Endothelial cell (in vitro differentiated cells): Measurements from ENCODE around the gene FITM2. TPM values are rescaled to one million over a fixed set of nuclear protein-coding genes. Genes with fewer than 3 reads are reported as not detected.

ENCODE experiments used
- DNase-seq: peaks from one replicate; pipeline ENCODE4 v3.0.0; 2021; ENCODE audit warnings: low spot score
- H3K27ac Mint-ChIP-seq: one replicate; pipeline ENCODE4 v1.8.0; 2021; ENCODE audit warnings: mixed read lengths, inconsistent platforms; ENCODE audit not compliant: unreplicated experiment
- H3K27me3 Mint-ChIP-seq: one replicate; pipeline ENCODE4 v1.8.0; 2021; ENCODE audit warnings: mild to moderate bottlenecking, moderate library complexity, mixed read lengths, inconsistent platforms; ENCODE audit not compliant: unreplicated experiment
- H3K36me3 Mint-ChIP-seq: one replicate; pipeline ENCODE4 v1.8.0; 2021; ENCODE audit warnings: mild to moderate bottlenecking, low read depth, mixed read lengths, inconsistent platforms; ENCODE audit not compliant: unreplicated experiment
- H3K4me1 Mint-ChIP-seq: one replicate; pipeline ENCODE4 v1.8.0; 2021; ENCODE audit warnings: mild to moderate bottlenecking, mixed read lengths, inconsistent platforms; ENCODE audit not compliant: unreplicated experiment
- H3K4me3 Mint-ChIP-seq: one replicate; pipeline ENCODE4 v1.8.0; 2021; ENCODE audit warnings: mild to moderate bottlenecking, mixed read lengths, inconsistent platforms; ENCODE audit not compliant: unreplicated experiment
- H3K9me3 Mint-ChIP-seq: one replicate; pipeline ENCODE4 v1.8.0; 2021; ENCODE audit warnings: mixed read lengths, inconsistent platforms; ENCODE audit not compliant: unreplicated experiment
- total RNA-seq: library from RNA; stranded (reverse); fragmentation: NEBNext Ultra II Directional; extraction: Animal tissue kit (Norgen Biotek cat#: 25700); gene quantifications from one replicate; pipeline ENCODE4 v1.2.1, GENCODE V29; 2021; ENCODE audit not compliant: unreplicated experiment
- TF ChIP-seq, protein P1 (sequence below): fragments of 200-600 bp; sonication (generic); IDR thresholded peaks from one replicate; pipeline ENCODE4 v1.5.0; 2021; ENCODE audit warnings: antibody characterized with exemption; ENCODE audit not compliant: unreplicated experiment

The FITM2 gene
- total RNA-seq, 1 donor from 2014 or later: 2.8 TPM

DNA sequence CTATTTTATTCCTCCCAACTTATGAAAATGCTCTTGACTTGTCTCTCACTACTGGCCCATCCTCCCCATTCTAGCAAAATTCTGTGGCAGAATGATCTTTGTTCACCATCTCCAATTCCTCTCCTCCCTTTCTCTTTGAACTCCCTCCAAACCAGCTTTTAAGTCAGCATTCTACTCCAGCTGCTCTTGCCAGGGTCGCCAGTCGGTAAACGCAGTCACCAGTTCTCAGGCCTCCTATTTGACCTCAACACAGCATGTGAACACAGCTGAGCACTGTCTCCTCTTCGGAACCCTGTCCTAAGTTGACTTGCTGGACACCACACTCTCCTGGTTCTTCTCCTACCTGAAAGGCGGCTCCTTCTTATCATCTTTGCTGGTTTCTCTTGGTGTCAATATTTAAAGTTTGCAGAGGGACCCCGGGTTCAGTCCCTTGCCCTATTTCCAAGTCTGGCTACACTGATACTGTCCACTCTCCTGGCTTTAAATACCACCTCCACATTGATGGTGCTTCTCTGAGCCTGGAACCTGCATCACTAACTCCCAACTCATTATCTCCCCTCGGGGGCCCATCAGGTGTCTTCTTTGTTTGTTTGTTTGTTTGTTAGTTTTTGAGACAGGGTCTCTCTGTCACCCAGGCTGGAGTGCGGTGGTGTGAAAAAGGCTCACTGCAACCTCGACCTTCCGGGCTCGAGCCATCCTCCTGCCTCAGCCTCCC is 36.5 kb downstream of the FITM2 start:
- H3K4me1 Mint-ChIP-seq: no peaks in the 10 kb centered on the region
- no peaks in the 10 kb centered on the region for H3K9me3 Mint-ChIP-seq
- H3K36me3 Mint-ChIP-seq: no peaks in the 10 kb centered on the region
- H3K27me3 Mint-ChIP-seq: peaks cover 2% of the 10 kb centered on the region
- no peak overlapping the region for H3K4me3 Mint-ChIP-seq
- DNase-seq: no peak
- H3K27ac Mint-ChIP-seq: no peak overlapping the region
- TF ChIP-seq, protein P1, sequence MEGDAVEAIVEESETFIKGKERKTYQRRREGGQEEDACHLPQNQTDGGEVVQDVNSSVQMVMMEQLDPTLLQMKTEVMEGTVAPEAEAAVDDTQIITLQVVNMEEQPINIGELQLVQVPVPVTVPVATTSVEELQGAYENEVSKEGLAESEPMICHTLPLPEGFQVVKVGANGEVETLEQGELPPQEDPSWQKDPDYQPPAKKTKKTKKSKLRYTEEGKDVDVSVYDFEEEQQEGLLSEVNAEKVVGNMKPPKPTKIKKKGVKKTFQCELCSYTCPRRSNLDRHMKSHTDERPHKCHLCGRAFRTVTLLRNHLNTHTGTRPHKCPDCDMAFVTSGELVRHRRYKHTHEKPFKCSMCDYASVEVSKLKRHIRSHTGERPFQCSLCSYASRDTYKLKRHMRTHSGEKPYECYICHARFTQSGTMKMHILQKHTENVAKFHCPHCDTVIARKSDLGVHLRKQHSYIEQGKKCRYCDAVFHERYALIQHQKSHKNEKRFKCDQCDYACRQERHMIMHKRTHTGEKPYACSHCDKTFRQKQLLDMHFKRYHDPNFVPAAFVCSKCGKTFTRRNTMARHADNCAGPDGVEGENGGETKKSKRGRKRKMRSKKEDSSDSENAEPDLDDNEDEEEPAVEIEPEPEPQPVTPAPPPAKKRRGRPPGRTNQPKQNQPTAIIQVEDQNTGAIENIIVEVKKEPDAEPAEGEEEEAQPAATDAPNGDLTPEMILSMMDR: no peak

DNA sequence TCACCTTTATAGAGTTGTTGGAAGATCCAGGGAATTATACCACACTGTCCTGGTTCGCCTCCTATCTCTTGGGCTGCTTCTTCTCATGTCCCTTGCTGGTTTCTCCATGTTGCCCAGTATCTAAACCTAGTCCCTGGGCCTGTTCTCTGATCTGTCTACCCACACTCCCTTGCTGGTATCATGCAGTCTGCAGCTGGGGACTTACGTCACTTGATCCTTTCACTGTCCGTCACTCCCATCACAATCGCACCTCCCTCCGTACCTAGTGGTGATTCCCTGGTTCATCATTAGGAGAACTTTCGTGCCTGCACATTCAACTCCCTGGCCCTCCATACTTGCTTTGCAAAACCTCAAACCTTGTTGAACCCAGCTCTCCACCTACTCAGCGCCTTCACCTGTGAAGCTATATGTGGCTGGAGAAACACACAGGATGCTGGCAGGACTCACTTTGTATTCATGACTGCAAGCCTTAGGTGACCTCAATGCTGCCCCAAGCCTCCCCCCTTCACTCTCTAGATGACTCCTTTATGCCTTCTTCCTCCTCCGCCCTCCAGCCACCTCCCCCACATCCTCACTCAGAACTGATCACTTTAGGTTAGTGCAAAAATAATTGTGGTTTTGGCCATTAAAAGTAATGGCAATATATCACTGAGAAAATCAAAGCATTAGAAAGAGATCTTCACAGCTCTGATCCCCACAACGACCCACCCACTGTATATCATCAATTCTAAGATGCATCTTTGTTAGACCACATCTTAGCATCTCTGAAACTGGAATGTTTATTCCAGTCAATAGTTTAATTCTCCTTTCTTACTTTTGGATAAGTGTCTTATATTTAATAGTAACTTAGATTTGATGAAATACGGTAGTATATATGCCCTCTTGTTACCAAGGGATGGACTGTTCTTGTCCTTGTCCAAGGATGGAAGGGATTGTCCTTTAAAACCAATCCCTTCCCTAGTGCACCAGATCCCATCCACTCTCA is 37.5 kb downstream of the FITM2 start:
- H3K4me3 Mint-ChIP-seq: no peak overlapping the region
- TF ChIP-seq, protein P1: no peak
- H3K36me3 Mint-ChIP-seq: no peaks in the 10 kb centered on the region
- no peaks in the 10 kb centered on the region for H3K27me3 Mint-ChIP-seq
- H3K9me3 Mint-ChIP-seq: no peaks in the 10 kb centered on the region
- no peak overlapping the region for H3K27ac Mint-ChIP-seq
- DNase-seq: no peak
- no peaks in the 10 kb centered on the region for H3K4me1 Mint-ChIP-seq

DNA sequence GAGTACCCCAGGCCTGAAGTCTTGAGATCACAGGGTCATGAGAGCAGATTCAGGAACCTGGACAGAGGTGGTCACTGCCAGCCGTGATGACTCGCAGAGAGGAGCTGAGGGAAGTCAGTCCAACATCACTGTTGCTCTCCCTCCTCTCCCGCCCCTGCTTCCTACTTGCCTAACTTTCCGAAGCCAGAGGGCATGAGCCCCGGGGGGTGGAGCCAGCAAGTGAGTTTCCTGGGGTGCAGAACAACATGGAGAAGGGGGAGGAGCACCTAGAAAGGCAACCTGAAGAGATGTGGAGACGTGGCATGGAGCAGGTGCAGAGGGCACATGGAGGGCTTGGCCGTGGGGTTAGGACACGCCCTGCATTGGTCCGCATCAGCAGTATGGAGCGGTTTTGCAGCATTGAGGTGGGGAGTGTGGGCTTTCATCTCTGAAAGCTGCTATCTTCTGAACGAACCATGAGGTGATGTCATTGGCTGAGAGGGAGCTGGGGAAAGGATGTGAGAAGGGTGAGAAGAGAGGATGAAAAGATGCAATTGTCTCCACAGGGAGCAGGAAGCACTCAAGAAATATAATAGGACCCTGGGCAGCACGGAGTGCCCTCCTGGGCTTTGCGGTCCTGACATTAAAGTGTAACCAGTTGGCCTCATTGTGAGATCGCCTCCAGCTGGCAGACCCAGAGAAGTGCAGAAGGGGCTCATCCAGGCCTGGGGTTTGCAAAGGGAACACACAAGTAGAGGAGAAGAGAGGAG is 38.9 kb downstream of the FITM2 start:
- Mint-ChIP-seq H3K27me3 (peaks cover 2% of the 10 kb centered on the region), H3K27ac (no peak overlapping the region), H3K36me3 (no peaks in the 10 kb centered on the region), H3K4me3 (no peak overlapping the region), H3K4me1 (no peaks in the 10 kb centered on the region), H3K9me3 (no peaks in the 10 kb centered on the region)
- peak; percentile 19 for DNase-seq
- TF ChIP-seq, protein P1: peak; percentile 50

DNA sequence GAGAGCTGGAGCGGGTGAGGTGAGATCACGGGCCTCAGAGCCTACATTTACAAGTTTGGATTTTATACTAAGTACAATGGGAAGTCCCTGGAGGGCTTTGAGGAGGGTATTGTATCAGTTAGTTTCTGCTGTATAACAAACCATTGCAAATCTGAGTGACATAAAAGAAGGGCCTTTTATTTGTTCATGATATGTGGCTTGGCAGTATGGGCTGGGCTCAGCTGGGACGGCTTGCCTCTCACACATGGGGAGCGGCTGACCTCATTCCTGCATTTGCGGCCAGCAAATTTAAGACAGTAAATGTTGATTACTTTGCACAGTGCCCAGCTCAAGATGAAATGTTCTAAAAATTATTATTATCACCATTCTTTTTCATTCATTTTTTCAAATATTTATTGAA is 42.2 kb downstream of the FITM2 start:
- Mint-ChIP-seq H3K4me3 (no peak overlapping the region), H3K9me3 (no peaks in the 10 kb centered on the region), H3K4me1 (no peaks in the 10 kb centered on the region), H3K36me3 (no peaks in the 10 kb centered on the region), H3K27ac (no peak overlapping the region), H3K27me3 (peaks cover 2% of the 10 kb centered on the region)
- TF ChIP-seq, protein P1: no peak
- no peak for DNase-seq
